NB4 (cell line): ENCODE data around the gene PATE3.

Source experiments
- DNase-seq: peaks from one replicate; pipeline ENCODE4 v3.0.0; 2010; ENCODE audit warnings: low read depth
- H3K4me3 ChIP-seq: one replicate; pipeline ENCODE4 v1.5.1; 2011; ENCODE audit warnings: mild to moderate bottlenecking, low read depth, low read length, moderate library complexity
- MYC ChIP-seq: IDR thresholded peaks from 2 replicates; pipeline ENCODE4 v1.6.1; 2011; ENCODE audit warnings: low read depth, low read length
- POLR2A ChIP-seq: IDR thresholded peaks from 2 replicates; pipeline ENCODE4 v1.6.1; 2011; ENCODE audit warnings: mild to moderate bottlenecking; ENCODE audit not compliant: insufficient read length; ENCODE audit errors: extremely low read depth
- TF ChIP-seq, protein P1 (sequence below): IDR thresholded peaks from one replicate; pipeline ENCODE4 v1.5.1; 2012; ENCODE audit warnings: low read depth, low read length
- TF ChIP-seq, protein P2 (sequence below): IDR thresholded peaks from 2 replicates; pipeline ENCODE4 v1.6.1; 2011; ENCODE audit warnings: low read depth, low read length

PATE3 gene

DNA sequence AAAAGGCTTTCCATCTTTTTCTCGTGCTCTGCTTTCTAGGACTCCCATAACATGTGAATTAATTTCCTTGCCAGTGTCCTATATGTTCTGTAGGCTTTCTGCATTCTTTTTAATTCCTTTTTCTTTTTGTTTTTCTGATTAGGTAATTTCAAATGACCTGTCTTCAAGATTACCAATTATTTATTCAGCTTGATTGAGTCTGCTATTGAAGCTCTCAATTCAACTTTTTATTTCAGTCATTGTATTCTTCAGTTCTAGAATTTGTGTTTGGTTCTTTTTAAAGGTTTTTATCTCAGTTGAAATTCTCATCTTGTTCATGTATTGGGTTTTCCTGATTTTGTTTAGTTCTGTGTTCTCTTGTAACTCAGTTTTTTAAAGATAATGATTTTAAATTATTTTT is 14.5 kb downstream of the PATE3 start:
- H3K4me3 ChIP-seq = no peak overlapping the region
- no peak for DNase-seq
- no peak for TF ChIP-seq MYC
- no peak for TF ChIP-seq POLR2A
- TF ChIP-seq, protein P1, sequence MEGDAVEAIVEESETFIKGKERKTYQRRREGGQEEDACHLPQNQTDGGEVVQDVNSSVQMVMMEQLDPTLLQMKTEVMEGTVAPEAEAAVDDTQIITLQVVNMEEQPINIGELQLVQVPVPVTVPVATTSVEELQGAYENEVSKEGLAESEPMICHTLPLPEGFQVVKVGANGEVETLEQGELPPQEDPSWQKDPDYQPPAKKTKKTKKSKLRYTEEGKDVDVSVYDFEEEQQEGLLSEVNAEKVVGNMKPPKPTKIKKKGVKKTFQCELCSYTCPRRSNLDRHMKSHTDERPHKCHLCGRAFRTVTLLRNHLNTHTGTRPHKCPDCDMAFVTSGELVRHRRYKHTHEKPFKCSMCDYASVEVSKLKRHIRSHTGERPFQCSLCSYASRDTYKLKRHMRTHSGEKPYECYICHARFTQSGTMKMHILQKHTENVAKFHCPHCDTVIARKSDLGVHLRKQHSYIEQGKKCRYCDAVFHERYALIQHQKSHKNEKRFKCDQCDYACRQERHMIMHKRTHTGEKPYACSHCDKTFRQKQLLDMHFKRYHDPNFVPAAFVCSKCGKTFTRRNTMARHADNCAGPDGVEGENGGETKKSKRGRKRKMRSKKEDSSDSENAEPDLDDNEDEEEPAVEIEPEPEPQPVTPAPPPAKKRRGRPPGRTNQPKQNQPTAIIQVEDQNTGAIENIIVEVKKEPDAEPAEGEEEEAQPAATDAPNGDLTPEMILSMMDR = no peak
- TF ChIP-seq, protein P2, sequence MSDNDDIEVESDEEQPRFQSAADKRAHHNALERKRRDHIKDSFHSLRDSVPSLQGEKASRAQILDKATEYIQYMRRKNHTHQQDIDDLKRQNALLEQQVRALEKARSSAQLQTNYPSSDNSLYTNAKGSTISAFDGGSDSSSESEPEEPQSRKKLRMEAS = no peak

DNA sequence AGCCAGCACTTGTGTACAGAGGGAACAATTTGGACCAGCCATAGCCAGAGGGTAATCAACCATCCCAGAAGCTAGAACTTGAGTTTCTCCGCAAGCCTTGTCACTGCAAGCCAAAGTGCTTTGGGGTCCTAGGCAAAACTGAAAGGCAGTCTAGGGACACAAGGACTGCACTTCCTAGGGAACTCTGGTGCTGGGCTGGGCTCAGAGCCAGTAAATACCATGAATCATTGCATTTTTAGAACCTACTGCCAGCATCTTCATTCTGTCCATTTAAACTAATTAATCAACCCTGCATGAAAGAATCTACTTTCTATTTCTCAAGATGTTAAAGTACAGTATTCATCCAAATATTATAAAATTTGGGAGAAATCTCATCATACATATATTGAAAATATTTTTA is 20.0 kb downstream of the PATE3 start:
- TF ChIP-seq, protein P1 = no peak
- TF ChIP-seq MYC (no peak), POLR2A (no peak)
- TF ChIP-seq, protein P2 = no peak
- H3K4me3 ChIP-seq = no peak overlapping the region
- no peak for DNase-seq

DNA sequence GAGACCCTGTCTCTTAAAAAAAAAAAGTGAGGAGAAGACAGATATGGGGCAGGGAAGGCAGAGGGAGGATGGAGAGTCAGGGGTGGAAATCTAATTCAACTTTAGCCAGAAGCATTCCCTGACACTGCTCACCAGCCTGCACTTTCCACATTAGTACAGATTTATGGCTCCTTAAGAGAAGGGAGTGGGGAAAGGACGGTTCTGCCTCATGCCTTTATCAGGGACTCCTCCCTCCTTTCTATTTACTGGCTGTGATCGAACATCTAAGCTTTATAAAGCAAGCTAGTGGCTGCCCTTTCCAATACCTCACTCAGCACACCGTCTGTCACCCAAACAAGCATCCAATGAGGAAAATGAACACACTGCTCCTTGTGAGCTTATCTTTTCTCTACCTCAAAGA is 45.1 kb downstream of the PATE3 start, which contains the start of gene PATE4:
PATE4 (plus strand) TSS at position 301 of the 400 bp plus-strand sequence; CDS start at position 345, 44 bp downstream.
- TF ChIP-seq MYC (no peak), POLR2A (no peak)
- TF ChIP-seq, protein P1 = no peak
- TF ChIP-seq, protein P2 = no peak
- no peak for DNase-seq
- H3K4me3 ChIP-seq = no peak within 1 kb of the TSS

DNA sequence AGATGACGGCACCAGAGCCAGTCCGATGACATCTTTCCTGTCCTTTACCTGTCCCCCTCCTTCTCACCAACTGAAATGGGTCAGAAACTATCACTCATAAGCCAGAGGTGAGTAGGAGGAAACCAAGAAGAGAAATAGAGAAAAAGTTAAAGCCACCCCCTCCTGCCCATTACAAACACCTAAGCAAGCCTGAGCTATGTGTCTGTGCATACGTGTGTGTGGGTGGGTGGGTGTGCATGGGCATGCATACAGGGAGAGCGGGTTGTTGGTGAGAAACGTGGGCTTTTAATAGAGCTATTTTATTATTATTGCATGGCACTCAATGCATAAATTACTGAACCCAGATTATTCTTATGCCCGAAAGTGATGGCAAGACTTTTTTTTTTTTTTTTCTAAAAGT is 47.8 kb downstream of the PATE3 start:
- TF ChIP-seq, protein P2 = no peak
- TF ChIP-seq, protein P1 = no peak
- TF ChIP-seq MYC (no peak), POLR2A (no peak)
- no peak for DNase-seq
- H3K4me3 ChIP-seq = no peak overlapping the region
